Cortex of kidney (tissue), 1 donor: ENCODE results near the gene NRCAM.

Experiments used
- DNase-seq: peaks from one replicate; lab custom pipeline; 2025; lab: John Stamatoyannopoulos, UW

The NRCAM gene

GRCh38 chr7:108459922-108460551 lies 3.8 kb upstream of the NRCAM start:
- no peak for DNase-seq

GRCh38 chr7:108457871-108458270 lies 1.6 kb upstream of the NRCAM start:
- DNase-seq, result no peak

- DNase-seq, result no peak
These were observed 757 bp upstream of the NRCAM start for GRCh38 chr7:108456845-108457540.

GRCh38 chr7:108455551-108455997 lies 662 bp downstream of the NRCAM start:
- DNase-seq, result no peak

- DNase-seq, result no peak
These were observed 1.3 kb downstream of the NRCAM start for GRCh38 chr7:108454674-108455550.

- DNase-seq, result no peak
These were observed 1.9 kb downstream of the NRCAM start for GRCh38 chr7:108454317-108454673.

GRCh38 chr7:108453320-108453719 lies 2.9 kb downstream of the NRCAM start:
- no peak for DNase-seq

GRCh38 chr7:108452707-108453106 lies 3.5 kb downstream of the NRCAM start:
- DNase-seq, result no peak

GRCh38 chr7:108451296-108451848 lies 4.9 kb downstream of the NRCAM start:
- no peak for DNase-seq

- DNase-seq, result no peak
These were observed 6.1 kb downstream of the NRCAM start for GRCh38 chr7:108450160-108450559.

- no peak for DNase-seq
These were observed 6.7 kb downstream of the NRCAM start for GRCh38 chr7:108449521-108449920.

GRCh38 chr7:108448584-108449505 lies 7.4 kb downstream of the NRCAM start:
- DNase-seq, result no peak

GRCh38 chr7:108442039-108442568 lies 14.1 kb downstream of the NRCAM start:
- no peak for DNase-seq

- no peak for DNase-seq
These were observed 14.8 kb downstream of the NRCAM start for GRCh38 chr7:108441392-108441955.

- no peak for DNase-seq
These were observed 15.6 kb downstream of the NRCAM start for GRCh38 chr7:108440613-108441012.

- no peak for DNase-seq
These were observed 19.3 kb downstream of the NRCAM start for GRCh38 chr7:108436906-108437305.

GRCh38 chr7:108434010-108434409 lies 22.2 kb downstream of the NRCAM start:
- no peak for DNase-seq

GRCh38 chr7:108431099-108431498 lies 25.1 kb downstream of the NRCAM start:
- DNase-seq, result no peak

- DNase-seq, result no peak
These were observed 25.6 kb downstream of the NRCAM start for GRCh38 chr7:108430664-108431063.

GRCh38 chr7:108427766-108428165 lies 28.5 kb downstream of the NRCAM start:
- no peak for DNase-seq
